Frontal cortex (tissue), 4 donors: ENCODE measurements around the gene MRPL43. TPM values are rescaled to one million over a fixed set of nuclear protein-coding genes. Genes with fewer than 3 reads are reported as not detected.

ENCODE experiments used
- DNase-seq, 2 donors: peaks; one replicate each; pipeline ENCODE4 v3.0.0; 2012; ENCODE audit warnings: low spot score in 2 of 2
- FAIRE-seq: peaks from 2 replicates; lab custom pipeline; 2012; peaks lifted over from hg19 to GRCh38; lab: Jason Lieb, UNC
- total RNA-seq: library from RNA; depleted of rRNA; stranded (reverse); fragments of >200 nt; gene quantifications from one replicate; pipeline ENCODE4 v1.2.3, GENCODE V29; 2014
- donor health status: control.
- donor health status: control.
- donor health status: control.

The MRPL43 gene
- total RNA-seq, 1 donor from 2014 or later: 35.5 TPM

GRCh38 chr10:101006593-101007098 is 19.3 kb upstream of the MRPL43 start:
- FAIRE-seq: no peak
- DNase-seq: no peak

GRCh38 chr10:101005869-101006567 is 18.7 kb upstream of the MRPL43 start:
- no peak for DNase-seq
- no peak for FAIRE-seq

- DNase-seq: no peak
- no peak for FAIRE-seq
Observed at GRCh38 chr10:101005361-101005760, 18.1 kb upstream of the MRPL43 start.

GRCh38 chr10:101003639-101004206 is 16.4 kb upstream of the MRPL43 start:
- DNase-seq (no peak), FAIRE-seq (no peak)

- no peak for DNase-seq
- no peak for FAIRE-seq
Observed at GRCh38 chr10:101002456-101002855, 15.2 kb upstream of the MRPL43 start.

- no peak for DNase-seq
- FAIRE-seq: no peak
Observed at GRCh38 chr10:101001659-101002035, 14.3 kb upstream of the MRPL43 start.

GRCh38 chr10:101000915-101001658 is 13.8 kb upstream of the MRPL43 start:
- DNase-seq: peak; percentile 69 to 80
- FAIRE-seq: no peak

- FAIRE-seq: no peak
- peak; percentile 44 to 61 for DNase-seq
Observed at GRCh38 chr10:101000127-101000914, 13.0 kb upstream of the MRPL43 start.

- no peak for FAIRE-seq
- no peak for DNase-seq
Observed at GRCh38 chr10:100999742-101000126, 12.4 kb upstream of the MRPL43 start, which contains the start of gene LZTS2. TSS of gene LZTS2 (plus strand) at chr10:100999808. CDS start at chr10:101002539, 2,731 bp downstream.

GRCh38 chr10:100998991-100999741 is 11.9 kb upstream of the MRPL43 start:
- peak; percentile 87 to 93 for DNase-seq
- FAIRE-seq: no peak

GRCh38 chr10:100998183-100998990 is 11.1 kb upstream of the MRPL43 start:
- DNase-seq (peak; percentile 88 to 94), FAIRE-seq (no peak)

GRCh38 chr10:100997360-100998182 is 10.3 kb upstream of the MRPL43 start:
- FAIRE-seq (no peak), DNase-seq (peak; percentile 70 to 78)

GRCh38 chr10:100996678-100997359 is 9.5 kb upstream of the MRPL43 start:
- FAIRE-seq: no peak
- no peak for DNase-seq

GRCh38 chr10:100995181-100995580 is 7.9 kb upstream of the MRPL43 start:
- no peak for FAIRE-seq

GRCh38 chr10:100993986-100994708 is 6.8 kb upstream of the MRPL43 start:
- FAIRE-seq: no peak
- DNase-seq: peak in 1 of 2 donors; percentile 63

More at GRCh38 chr10:100995181-100995580, 7.9 kb upstream of the MRPL43 start:
- DNase-seq: no peak

GRCh38 chr10:100989088-100989487 is 1.8 kb upstream of the MRPL43 start:
- DNase-seq (no peak), FAIRE-seq (no peak)
